HEK293 (cell line): ENCODE measurements around the gene PRKAB1.

Experiments used
- CTCF ChIA-PET: fragments of 350-600 bp; formaldehyde crosslinking; extraction: SDS; loops from one replicate; lab custom pipeline; 2021; ENCODE audit warnings: antibody characterized with exemption; lab: Yijun Ruan, JAX
- POLR2A ChIA-PET: fragments of 300-600 bp; formaldehyde crosslinking; extraction: SDS; loops from one replicate; lab custom pipeline; 2020; ENCODE audit warnings: antibody characterized with exemption, inconsistent platforms; lab: Yijun Ruan, JAX
- H3K27ac ChIP-seq: fragments of 200-500 bp; sonication (Bioruptor generic); 2 replicates; pipeline ENCODE4 v1.5.1; 2014; ENCODE audit warnings: low read depth, low read length, control low read depth, inconsistent platforms; ENCODE audit errors: extremely low read depth
- H3K36me3 ChIP-seq, 2 experiments: fragments of 200-500 bp in 1 of 2; sonication (Bioruptor generic) in 1 of 2; 1 replicate in 1 of 2; 2 replicates in 1 of 2; pipeline ENCODE4 v1.5.1; 2014 to 2017; ENCODE audit warnings: inconsistent platforms in 2 of 2, low read length in 2 of 2; ENCODE audit not compliant: control insufficient read depth in 2 of 2, insufficient read depth in 1 of 2
- H3K4me1 ChIP-seq: fragments of 200-500 bp; sonication (Bioruptor generic); 2 replicates; pipeline ENCODE4 v1.5.1; 2014; ENCODE audit warnings: mild to moderate bottlenecking, low read length, inconsistent platforms; ENCODE audit not compliant: control insufficient read depth, insufficient read depth
- H3K4me3 ChIP-seq: 2 replicates; pipeline ENCODE4 v1.5.1; 2011; ENCODE audit warnings: low read depth, mild to moderate bottlenecking, control low read depth, low read length, moderate library complexity
- H3K9me3 ChIP-seq: fragments of 200-500 bp; sonication (Bioruptor generic); 2 replicates; pipeline ENCODE4 v1.5.1; 2014; ENCODE audit warnings: low read depth, low read length, inconsistent platforms; ENCODE audit not compliant: control insufficient read depth, insufficient read depth
- GLI2 ChIP-seq: fragments of 450-650 bp; formaldehyde crosslinking; IDR thresholded peaks from 2 replicates; pipeline ENCODE4; 2017; ENCODE audit warnings: missing biosample characterization, missing genetic modification characterization, low read depth, borderline replicate concordance
- GLIS2 ChIP-seq: fragments of 450-650 bp; formaldehyde crosslinking; IDR thresholded peaks from 2 replicates; pipeline ENCODE4 v1.5.1; 2016; ENCODE audit warnings: missing biosample characterization, missing genetic modification characterization
- IKZF3 ChIP-seq: fragments of 450-650 bp; IDR thresholded peaks from 2 replicates; pipeline ENCODE4 v1.5.0; 2018; ENCODE audit warnings: missing biosample characterization, mild to moderate bottlenecking, missing genetic modification characterization, moderate library complexity
- MZF1 ChIP-seq: fragments of 450-650 bp; formaldehyde crosslinking; IDR thresholded peaks from 2 replicates; pipeline ENCODE4 v1.5.1; 2017; ENCODE audit warnings: missing biosample characterization, missing genetic modification characterization, borderline replicate concordance
- ZNF133 ChIP-seq: fragments of 450-650 bp; formaldehyde crosslinking; IDR thresholded peaks from 2 replicates; pipeline ENCODE4 v1.5.1; 2016; ENCODE audit warnings: missing biosample characterization, missing genetic modification characterization
- ZNF140 ChIP-seq: fragments of 450-650 bp; formaldehyde crosslinking; IDR thresholded peaks from 2 replicates; pipeline ENCODE4 v1.5.1; 2016; ENCODE audit warnings: missing biosample characterization, missing genetic modification characterization
- ZNF558 ChIP-seq: fragments of 450-650 bp; formaldehyde crosslinking; IDR thresholded peaks from 2 replicates; pipeline ENCODE4 v1.5.1; 2016; ENCODE audit warnings: missing biosample characterization, missing genetic modification characterization
- ZNF837 ChIP-seq: fragments of 450-650 bp; formaldehyde crosslinking; IDR thresholded peaks from 2 replicates; pipeline ENCODE4 v1.5.1; 2016; ENCODE audit warnings: missing biosample characterization, missing genetic modification characterization
- ZSCAN30 ChIP-seq: fragments of 450-650 bp; IDR thresholded peaks from 2 replicates; pipeline ENCODE4 v1.5.1; 2018; ENCODE audit warnings: missing biosample characterization, mild to moderate bottlenecking, missing genetic modification characterization, moderate library complexity
- TF ChIP-seq, protein P1 (sequence below): fragments of 450-650 bp; formaldehyde crosslinking; IDR thresholded peaks from 2 replicates; pipeline ENCODE4 v1.5.1; 2016; ENCODE audit warnings: missing biosample characterization, missing genetic modification characterization, low read depth
- TF ChIP-seq, protein P2 (sequence below): fragments of 450-650 bp; IDR thresholded peaks from 2 replicates; pipeline ENCODE4 v1.5.1; 2018; ENCODE audit warnings: missing biosample characterization, missing genetic modification characterization
- TF ChIP-seq, protein P3 (sequence below): sonication (generic); formaldehyde crosslinking; IDR thresholded peaks from 2 replicates; pipeline ENCODE4 v1.8.1; 2022; ENCODE audit warnings: mild to moderate bottlenecking, moderate library complexity, missing genetic modification reagents

Gene PRKAB1

DNA sequence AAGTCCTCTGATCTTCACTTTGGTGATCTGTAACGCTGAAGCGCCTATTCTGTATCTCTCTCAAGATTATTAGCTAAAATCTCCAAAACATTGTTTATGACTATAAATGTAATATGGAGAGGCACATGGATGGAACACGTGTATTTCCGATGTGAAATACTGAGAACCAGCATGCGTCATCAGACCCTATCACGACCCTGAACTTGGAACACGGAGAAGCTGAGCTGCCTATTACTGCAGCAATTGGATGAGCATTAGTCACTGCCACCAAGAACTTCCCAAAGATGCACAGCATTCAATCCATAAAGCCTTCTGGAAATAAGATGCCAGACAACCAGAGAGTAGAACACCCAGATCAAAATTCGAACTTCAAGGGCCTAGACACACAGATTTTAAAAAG is 61.9 kb downstream of the PRKAB1 start:
- ChIA-PET POLR2A (no interaction called here), CTCF (no interaction called here)
- Histone ChIP-seq H3K9me3 (no peaks in the 10 kb centered on the region), H3K36me3 (peaks cover 29 to 54% of the 10 kb centered on the region in 2 experiments; a peak in 2 of 3 replicates), H3K4me3 (no peak overlapping the region), H3K27ac (no peak overlapping the region), H3K4me1 (no peaks in the 10 kb centered on the region)
- TF ChIP-seq MZF1 (no peak), GLI2 (tag by site-specific recombination) (no peak), ZNF140 (tag by site-specific recombination) (no peak), ZNF837 (tag by site-specific recombination) (no peak)
- TF ChIP-seq, protein P1, sequence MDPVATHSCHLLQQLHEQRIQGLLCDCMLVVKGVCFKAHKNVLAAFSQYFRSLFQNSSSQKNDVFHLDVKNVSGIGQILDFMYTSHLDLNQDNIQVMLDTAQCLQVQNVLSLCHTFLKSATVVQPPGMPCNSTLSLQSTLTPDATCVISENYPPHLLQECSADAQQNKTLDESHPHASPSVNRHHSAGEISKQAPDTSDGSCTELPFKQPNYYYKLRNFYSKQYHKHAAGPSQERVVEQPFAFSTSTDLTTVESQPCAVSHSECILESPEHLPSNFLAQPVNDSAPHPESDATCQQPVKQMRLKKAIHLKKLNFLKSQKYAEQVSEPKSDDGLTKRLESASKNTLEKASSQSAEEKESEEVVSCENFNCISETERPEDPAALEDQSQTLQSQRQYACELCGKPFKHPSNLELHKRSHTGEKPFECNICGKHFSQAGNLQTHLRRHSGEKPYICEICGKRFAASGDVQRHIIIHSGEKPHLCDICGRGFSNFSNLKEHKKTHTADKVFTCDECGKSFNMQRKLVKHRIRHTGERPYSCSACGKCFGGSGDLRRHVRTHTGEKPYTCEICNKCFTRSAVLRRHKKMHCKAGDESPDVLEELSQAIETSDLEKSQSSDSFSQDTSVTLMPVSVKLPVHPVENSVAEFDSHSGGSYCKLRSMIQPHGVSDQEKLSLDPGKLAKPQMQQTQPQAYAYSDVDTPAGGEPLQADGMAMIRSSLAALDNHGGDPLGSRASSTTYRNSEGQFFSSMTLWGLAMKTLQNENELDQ (tag by site-specific recombination) = no peak

DNA sequence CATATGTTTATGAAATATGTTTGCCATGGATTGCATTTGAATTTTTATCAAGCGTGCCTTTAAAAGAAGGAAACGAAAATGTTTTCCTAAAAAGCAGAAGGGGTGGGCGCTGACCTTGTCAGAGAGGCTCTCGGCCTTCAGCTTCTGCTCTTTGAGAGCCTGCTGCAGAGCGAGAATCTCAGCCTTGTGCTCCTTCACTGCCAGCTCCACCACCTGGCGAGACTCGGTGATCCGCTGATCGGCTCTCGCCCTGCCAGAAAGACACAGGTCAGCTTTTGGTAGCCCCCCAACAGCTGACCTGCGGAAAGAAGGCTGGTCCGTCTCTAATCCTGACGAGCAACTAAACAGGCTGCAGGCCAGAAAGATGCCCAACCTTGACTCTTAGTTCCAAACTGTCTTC is 62.4 kb downstream of the PRKAB1 start:
- POLR2A ChIA-PET = no interaction called here
- H3K4me1 ChIP-seq = no peaks in the 10 kb centered on the region
- no peaks in the 10 kb centered on the region for H3K9me3 ChIP-seq
- H3K27ac ChIP-seq = no peak overlapping the region
- CTCF ChIA-PET = no interaction called here
- H3K4me3 ChIP-seq = no peak overlapping the region
- H3K36me3 ChIP-seq = peaks cover 33 to 60% of the 10 kb centered on the region in 2 experiments
- TF ChIP-seq ZNF133 (tag by site-specific recombination) (no peak), ZSCAN30 (no peak), ZNF558 (tag by site-specific recombination) (no peak), IKZF3 (tag by site-specific recombination) (no peak), GLIS2 (no peak)
- TF ChIP-seq, protein P2, sequence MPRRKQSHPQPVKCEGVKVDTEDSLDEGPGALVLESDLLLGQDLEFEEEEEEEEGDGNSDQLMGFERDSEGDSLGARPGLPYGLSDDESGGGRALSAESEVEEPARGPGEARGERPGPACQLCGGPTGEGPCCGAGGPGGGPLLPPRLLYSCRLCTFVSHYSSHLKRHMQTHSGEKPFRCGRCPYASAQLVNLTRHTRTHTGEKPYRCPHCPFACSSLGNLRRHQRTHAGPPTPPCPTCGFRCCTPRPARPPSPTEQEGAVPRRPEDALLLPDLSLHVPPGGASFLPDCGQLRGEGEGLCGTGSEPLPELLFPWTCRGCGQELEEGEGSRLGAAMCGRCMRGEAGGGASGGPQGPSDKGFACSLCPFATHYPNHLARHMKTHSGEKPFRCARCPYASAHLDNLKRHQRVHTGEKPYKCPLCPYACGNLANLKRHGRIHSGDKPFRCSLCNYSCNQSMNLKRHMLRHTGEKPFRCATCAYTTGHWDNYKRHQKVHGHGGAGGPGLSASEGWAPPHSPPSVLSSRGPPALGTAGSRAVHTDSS (tag by site-specific recombination) = no peak
- TF ChIP-seq, protein P3, sequence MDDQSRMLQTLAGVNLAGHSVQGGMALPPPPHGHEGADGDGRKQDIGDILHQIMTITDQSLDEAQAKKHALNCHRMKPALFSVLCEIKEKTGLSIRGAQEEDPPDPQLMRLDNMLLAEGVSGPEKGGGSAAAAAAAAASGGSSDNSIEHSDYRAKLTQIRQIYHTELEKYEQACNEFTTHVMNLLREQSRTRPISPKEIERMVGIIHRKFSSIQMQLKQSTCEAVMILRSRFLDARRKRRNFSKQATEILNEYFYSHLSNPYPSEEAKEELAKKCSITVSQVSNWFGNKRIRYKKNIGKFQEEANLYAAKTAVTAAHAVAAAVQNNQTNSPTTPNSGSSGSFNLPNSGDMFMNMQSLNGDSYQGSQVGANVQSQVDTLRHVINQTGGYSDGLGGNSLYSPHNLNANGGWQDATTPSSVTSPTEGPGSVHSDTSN = no peak
- TF ChIP-seq, all 188 proteins: peak for 0
